Esophagus squamous epithelium (tissue), 4 donors: ENCODE measurements around the gene BIN1.

Experiments used
- CTCF ChIP-seq, 6 experiments: fragments of 450-650 bp in 4 of 6; fragments of 200-600 bp in 2 of 6; sonication (generic) in 2 of 6; IDR thresholded peaks; one replicate each; pipeline ENCODE4 v1.5.1; 2016 to 2019; ENCODE audit warnings: antibody characterized with exemption in 6 of 6, mild to moderate bottlenecking in 4 of 6, moderate library complexity in 4 of 6
- POLR2A ChIP-seq, 4 donors: fragments of 450-650 bp; IDR thresholded peaks; one replicate each; pipeline ENCODE4 v1.6.1; 2017; ENCODE audit warnings: antibody characterized with exemption in 4 of 4, mild to moderate bottlenecking in 4 of 4, moderate library complexity in 3 of 4

- TF ChIP-seq CTCF (IDR thresholded peaks at IDR 0.05) (no peak), POLR2A (IDR thresholded peaks at IDR 0.05) (no peak)
These were observed 66.8 kb downstream of the BIN1 start for GRCh38 chr2:127040169-127040568.
